ENCODE data around the gene EXOC4. TPM values are rescaled to one million over a fixed set of nuclear protein-coding genes. Genes with fewer than 3 reads are reported as not detected.

EXOC4 gene
- total RNA-seq, result 65.6 and 107 TPM in 2 replicates

GRCh38 chr7:133252858-133253518, at the start of gene EXOC4:
Gene EXOC4, plus strand, starts transcription at chr7:133253078.

Small RNAs within 50 kb of the gene (small RNA-seq; reads per million reads assigned to genes)
- gene MIR6133, result not detected

Other genes with a start within 250 kb of the EXOC4 start
- gene CHCHD3, start 171.0 kb upstream of the EXOC4 start, total RNA-seq, result 31.0 and 47.4 TPM in 2 replicates